GM23248 (cell line): Measurements from ENCODE around the gene CNOT3. TPM values are rescaled to one million over a fixed set of nuclear protein-coding genes. Genes with fewer than 3 reads are reported as not detected.
"Not testable (repeated sequence)": the region's sequence is repeated elsewhere in the genome, so short reads cannot be mapped to it uniquely, and the experiment has no call there.

Source experiments
- DNase-seq: peaks from one replicate; pipeline ENCODE4 v3.0.0-alpha.2; 2015
- H2AFZ ChIP-seq: fragments of 200-600 bp; sonication (generic); 2 replicates; pipeline ENCODE4 v1.6.1; 2016; ENCODE audit warnings: antibody characterized with exemption
- H3F3A ChIP-seq: fragments of 200-600 bp; sonication (generic); 2 replicates; pipeline ENCODE4 v1.6.1; 2016; ENCODE audit warnings: mild to moderate bottlenecking, antibody characterized with exemption, mixed run types; ENCODE audit not compliant: insufficient read depth
- H3K27ac ChIP-seq: fragments of 200-600 bp; sonication (generic); 2 replicates; pipeline ENCODE4 v1.5.1; 2016; ENCODE audit warnings: mild to moderate bottlenecking
- H3K27me3 ChIP-seq: fragments of 200-600 bp; sonication (generic); replicated peaks from 2 replicates; pipeline ENCODE4 v1.6.1; 2016; ENCODE audit warnings: mild to moderate bottlenecking; ENCODE audit not compliant: insufficient read depth
- H3K36me3 ChIP-seq: fragments of 200-600 bp; sonication (generic); 2 replicates; pipeline ENCODE4 v1.6.1; 2016; ENCODE audit warnings: low read depth, mild to moderate bottlenecking
- H3K4me1 ChIP-seq: fragments of 200-600 bp; sonication (generic); 2 replicates; pipeline ENCODE4 v1.6.1; 2016; ENCODE audit warnings: mild to moderate bottlenecking; ENCODE audit not compliant: insufficient read depth
- H3K4me2 ChIP-seq: fragments of 200-600 bp; sonication (generic); one replicate; pipeline ENCODE4 v1.6.1; 2016; ENCODE audit warnings: mild to moderate bottlenecking; ENCODE audit not compliant: unreplicated experiment
- H3K4me3 ChIP-seq: fragments of 200-600 bp; sonication (generic); 2 replicates; pipeline ENCODE4 v1.5.1; 2016; ENCODE audit warnings: mild to moderate bottlenecking
- H3K79me2 ChIP-seq: fragments of 200-600 bp; sonication (generic); 2 replicates; pipeline ENCODE4 v1.6.1; 2016; ENCODE audit warnings: mild to moderate bottlenecking; ENCODE audit not compliant: insufficient read depth
- H3K9ac ChIP-seq: fragments of 200-600 bp; sonication (generic); 2 replicates; pipeline ENCODE4 v1.6.1; 2016; ENCODE audit warnings: mild to moderate bottlenecking
- H3K9me2 ChIP-seq: fragments of 200-600 bp; sonication (generic); 2 replicates; pipeline ENCODE4 v1.6.1; 2016; ENCODE audit warnings: mixed run types, mild to moderate bottlenecking, moderate library complexity; ENCODE audit not compliant: insufficient read depth
- H3K9me3 ChIP-seq: fragments of 200-600 bp; sonication (generic); one replicate; pipeline ENCODE4 v1.6.1; 2017; ENCODE audit warnings: low read depth
- H4K20me1 ChIP-seq: fragments of 200-600 bp; sonication (generic); 2 replicates; pipeline ENCODE4 v1.6.0; 2016; ENCODE audit not compliant: insufficient read depth
- EZH2 ChIP-seq: fragments of 200-600 bp; sonication (generic); IDR thresholded peaks from 2 replicates; pipeline ENCODE4 v1.6.1; 2018; ENCODE audit warnings: antibody characterized with exemption, mild to moderate bottlenecking; ENCODE audit not compliant: insufficient read depth, poor library complexity, severe bottlenecking
- EZH2phosphoT487 ChIP-seq: fragments of 200-600 bp; sonication (generic); IDR thresholded peaks from 2 replicates; pipeline ENCODE4 v1.6.1; 2018; ENCODE audit warnings: antibody characterized with exemption, moderate library complexity, mild to moderate bottlenecking, low read depth; ENCODE audit not compliant: insufficient read depth
- WGBS, 2 experiments: methylation state at CpG; one replicate each; pipeline ENCODE4 v1.1.6; 2015 to 2017; ENCODE audit warnings: low lambda C conversion rate in 2 of 2, low coverage in 1 of 2; ENCODE audit errors: missing lambda C conversion rate in 2 of 2; 5-methylcytosine and 5-hydroxymethylcytosine counted together
- in situ Hi-C: fragments of 300-500 bp; cut with MboI; formaldehyde crosslinking; loops from 2 replicates; pipeline ENCODE4 v1.15.0; 2020
- polyA plus RNA-seq: library from polyadenylated mRNA; unstranded; fragments of >200 nt; fragmentation: Nextera tagmentation; extraction: Ambion mirVana; gene quantifications from 2 replicates; pipeline ENCODE4 v1.2.1, GENCODE V29; 2016
- total RNA-seq: library from RNA; depleted of rRNA; stranded (reverse); fragments of >200 nt; shearing (Covaris generic); gene quantifications from 2 replicates; pipeline ENCODE4 v1.2.3, GENCODE V29; 2014

The CNOT3 gene
- total and polyA plus RNA-seq, 2 experiments from 2014 or later = 8.9 to 19.4 TPM

DNA sequence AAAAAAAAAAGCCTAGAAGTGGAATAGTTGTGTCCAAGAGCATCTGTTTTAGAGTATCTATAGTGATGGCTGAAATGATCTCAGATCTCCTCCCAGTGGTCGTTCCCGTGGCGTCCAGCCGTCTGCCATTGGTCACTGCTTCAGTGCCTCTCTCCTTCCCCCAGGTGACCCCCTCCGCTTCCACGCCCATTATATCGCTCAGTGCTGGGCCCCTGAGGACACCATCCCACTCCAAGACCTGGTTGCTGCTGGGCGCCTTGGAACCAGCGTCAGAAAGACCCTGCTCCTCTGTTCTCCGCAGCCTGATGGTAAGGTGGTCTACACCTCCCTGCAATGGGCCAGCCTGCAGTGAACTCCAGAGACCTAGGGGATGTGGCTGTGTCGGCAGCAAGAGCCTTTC, 55.4 kb downstream of the CNOT3 start:
- Histone ChIP-seq H3K4me3 (no peak overlapping the region), H3K27me3 (no peaks in the 10 kb centered on the region), H3K36me3 (peaks cover 6% of the 10 kb centered on the region), H3K4me2 (no peak overlapping the region), H4K20me1 (no peaks in the 10 kb centered on the region), H3K9ac (peak overlapping the region; percentile 94; the same call in 1 of the 2 replicates), H3K4me1 (peaks cover 10% of the 10 kb centered on the region), H3F3A (peaks cover 18% of the 10 kb centered on the region), H3K27ac (no peak overlapping the region), H2AFZ (no peak overlapping the region), H3K9me3 (no peaks in the 10 kb centered on the region), H3K9me2 (no peaks in the 10 kb centered on the region), H3K79me2 (peaks cover 47% of the 10 kb centered on the region)
- DNase-seq = no peak
- in situ Hi-C loops = no loop called here
- TF ChIP-seq EZH2 = no peak
- no peak for TF ChIP-seq EZH2phosphoT487
- 94 to 95% methylated on average over 11 of the region's 11 CpGs for WGBS, 2 experiments

DNA sequence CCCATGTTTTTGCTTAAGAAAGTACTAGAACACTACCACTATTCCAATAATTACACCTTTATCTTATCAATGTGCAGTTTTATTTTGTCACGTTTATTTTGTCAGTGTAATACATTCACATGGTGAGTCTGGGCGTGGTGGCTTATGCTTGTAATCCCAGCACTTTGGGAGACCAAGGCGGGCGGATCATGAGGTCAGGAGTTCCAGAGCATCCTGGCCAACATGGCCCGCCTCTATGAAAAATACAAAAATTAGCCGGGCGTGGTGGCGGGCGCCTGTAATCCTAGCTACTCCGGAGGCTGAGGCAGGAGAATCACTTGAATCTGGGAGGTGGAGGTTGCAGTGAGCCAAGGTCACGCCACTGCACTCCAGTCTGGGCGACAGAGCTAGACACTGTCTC, 56.9 kb downstream of the CNOT3 start:
- H3K27me3 ChIP-seq, DNase-seq, in situ Hi-C loops, H3K36me3 ChIP-seq, H3K4me1 ChIP-seq, H3K27ac ChIP-seq, H3K9ac ChIP-seq, H3K4me3 ChIP-seq, H3K9me2 ChIP-seq, H3K4me2 ChIP-seq, H2AFZ ChIP-seq, H3K9me3 ChIP-seq, H4K20me1 ChIP-seq: not testable (repeated sequence)
- Histone ChIP-seq H3F3A (peaks cover 18% of the 10 kb centered on the region), H3K79me2 (peaks cover 36% of the 10 kb centered on the region)
- 93 to 96% methylated on average over 12 of the region's 12 CpGs for WGBS, 2 experiments

DNA sequence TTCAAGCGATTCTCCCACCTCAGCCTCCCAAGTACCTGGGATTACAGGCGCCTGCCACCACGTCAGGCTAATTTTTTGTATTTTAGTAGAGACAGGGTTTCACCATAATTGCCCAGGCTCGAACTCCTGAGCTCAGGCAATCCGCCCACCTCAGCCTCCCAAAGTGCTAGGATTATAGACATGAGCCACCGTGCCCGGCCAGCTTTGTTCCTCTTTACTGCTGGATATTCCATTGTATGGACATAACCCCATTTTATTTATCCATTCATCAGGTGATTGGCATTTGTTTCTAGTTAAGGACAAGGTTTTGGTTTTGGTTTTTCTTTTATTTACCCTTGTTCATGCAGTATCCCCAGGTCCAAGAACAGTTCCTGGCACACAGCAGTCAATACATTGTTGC, 59.0 kb downstream of the CNOT3 start:
- Histone ChIP-seq H3K36me3 (peaks cover 6% of the 10 kb centered on the region), H3F3A (peaks cover 23% of the 10 kb centered on the region), H3K27ac (no peak overlapping the region), H3K79me2 (peaks cover 42% of the 10 kb centered on the region), H3K9ac (no peak overlapping the region), H3K4me2 (no peak overlapping the region), H3K27me3 (no peaks in the 10 kb centered on the region), H3K4me3 (no peak overlapping the region), H4K20me1 (peaks cover under 1% of the 10 kb centered on the region; the same call in 1 of the 2 replicates), H2AFZ (no peak overlapping the region), H3K4me1 (peaks cover 7% of the 10 kb centered on the region), H3K9me2 (no peaks in the 10 kb centered on the region), H3K9me3 (no peaks in the 10 kb centered on the region)
- TF ChIP-seq EZH2phosphoT487 (no peak), EZH2 (no peak)
- WGBS, 2 experiments = 94 to 95% methylated on average over 7 of the region's 7 CpGs
- in situ Hi-C loops = no loop called here
- DNase-seq = no peak

DNA sequence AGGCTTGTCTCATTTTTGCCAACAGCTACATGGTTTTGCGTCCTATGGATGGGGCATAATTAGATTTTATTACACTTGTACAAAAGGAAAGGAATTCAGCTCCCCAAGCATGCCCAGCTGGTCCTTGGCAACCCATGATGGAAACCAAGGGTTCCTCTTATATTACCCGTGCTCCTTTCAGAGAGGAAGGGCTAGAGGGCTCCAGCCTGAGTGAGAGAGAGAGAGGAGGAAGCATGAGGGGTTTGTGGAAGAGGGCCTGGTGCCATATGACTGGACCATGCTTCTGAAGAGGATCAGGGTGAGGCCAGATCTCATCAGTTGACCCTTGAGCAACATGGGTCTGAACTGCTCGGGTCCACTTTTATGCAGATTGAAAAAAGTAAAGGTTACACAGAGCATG, 59.6 kb downstream of the CNOT3 start:
- Histone ChIP-seq H3F3A (peaks cover 25% of the 10 kb centered on the region), H3K4me1 (peaks cover 6% of the 10 kb centered on the region), H2AFZ (no peak overlapping the region), H3K4me3 (no peak overlapping the region), H3K27me3 (no peaks in the 10 kb centered on the region), H3K9ac (no peak overlapping the region), H4K20me1 (peaks cover 6% of the 10 kb centered on the region; the same call in 1 of the 2 replicates), H3K27ac (no peak overlapping the region), H3K9me3 (no peaks in the 10 kb centered on the region), H3K36me3 (peaks cover 11% of the 10 kb centered on the region), H3K79me2 (peaks cover 44% of the 10 kb centered on the region), H3K4me2 (no peak overlapping the region), H3K9me2 (no peaks in the 10 kb centered on the region)
- 86 to 88% methylated on average over 3 of the region's 3 CpGs for WGBS, 2 experiments
- in situ Hi-C loops = no loop called here
- TF ChIP-seq EZH2 = no peak
- TF ChIP-seq EZH2phosphoT487 = no peak
- DNase-seq = no peak

DNA sequence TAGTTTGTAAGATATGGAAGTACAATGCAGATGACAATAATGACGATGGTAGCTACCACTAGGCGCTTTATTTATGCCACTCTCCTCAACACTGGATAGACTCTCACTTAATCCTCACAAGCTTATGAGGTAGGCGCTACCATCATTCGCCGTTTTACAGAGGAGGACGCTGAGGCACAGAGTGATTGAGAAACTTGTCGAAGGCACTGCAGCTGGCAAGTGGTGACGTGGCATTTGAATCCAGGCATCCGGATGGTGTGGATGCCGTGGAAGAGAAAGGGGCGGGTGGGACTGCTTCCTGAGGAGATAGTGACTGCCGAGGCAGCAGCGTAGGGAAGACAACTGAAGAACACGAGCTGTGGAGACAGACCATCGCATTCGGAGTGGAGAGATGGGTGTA, 61.8 kb downstream of the CNOT3 start:
- in situ Hi-C loops = no loop called here
- no peak overlapping the region for H3K4me3 ChIP-seq
- WGBS, 2 experiments = 81 to 84% methylated on average over 16 of the region's 16 CpGs

More for the DNA sequence above, 61.8 kb downstream of the CNOT3 start:
- Histone ChIP-seq H3K27ac (no peak overlapping the region), H3K36me3 (peaks cover 21% of the 10 kb centered on the region), H3K9me3 (no peaks in the 10 kb centered on the region), H3K27me3 (no peaks in the 10 kb centered on the region), H2AFZ (no peak overlapping the region), H3K4me2 (no peak overlapping the region), H3F3A (peaks cover 28% of the 10 kb centered on the region), H4K20me1 (peaks cover 22% of the 10 kb centered on the region; the same call in 1 of the 2 replicates), H3K4me1 (peaks cover 15% of the 10 kb centered on the region), H3K79me2 (peaks cover 45% of the 10 kb centered on the region), H3K9ac (no peak overlapping the region), H3K9me2 (no peaks in the 10 kb centered on the region)
- no peak for TF ChIP-seq EZH2
- no peak for TF ChIP-seq EZH2phosphoT487
- no peak for DNase-seq
